ENCODE measurements around the gene ANKRD39. TPM values are rescaled to one million over a fixed set of nuclear protein-coding genes. Genes with fewer than 3 reads are reported as not detected.

Gene ANKRD39
- total RNA-seq, 4 donors from 2014 or later, result 13.3 to 20.4 (median 17.1) TPM

DNA sequence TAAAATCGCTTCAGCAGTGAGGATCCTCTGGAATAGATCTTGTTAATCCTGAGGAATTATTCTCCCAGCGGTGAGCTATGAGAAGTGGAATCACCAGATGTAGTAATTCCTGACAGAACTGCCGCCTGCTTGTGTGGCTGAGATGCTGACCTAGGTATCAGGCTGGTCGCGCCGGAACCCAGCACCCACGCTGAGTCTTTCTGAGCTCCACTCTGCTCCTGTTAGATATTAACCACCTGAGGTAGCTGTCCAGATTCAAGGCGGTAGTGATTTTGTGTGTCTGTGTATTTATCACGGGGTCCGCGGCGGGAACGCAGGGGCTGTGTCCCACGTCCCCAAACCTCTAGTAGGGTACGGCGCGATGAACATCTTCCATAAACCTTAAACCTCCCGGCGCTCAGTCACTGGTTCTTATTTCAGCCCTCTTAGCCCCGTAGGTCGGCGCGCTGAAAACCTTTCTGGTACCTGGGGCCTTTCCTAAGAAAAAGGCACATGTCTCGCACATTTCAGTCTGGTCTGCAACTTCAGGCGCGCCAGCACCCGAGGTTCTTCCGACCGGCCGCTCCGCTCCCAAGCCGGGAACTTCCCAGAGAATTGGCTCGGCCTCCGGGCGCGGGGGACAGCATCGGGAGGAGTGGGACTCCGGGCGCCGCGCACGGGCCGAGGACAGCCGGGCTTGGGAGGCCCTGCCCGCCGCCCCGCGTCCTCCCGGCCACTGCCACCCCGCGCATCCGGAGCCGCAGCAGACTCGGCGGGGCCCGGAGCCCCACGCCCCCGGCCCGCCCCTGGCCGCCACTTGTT lies 42.3 kb downstream of the ANKRD39 start:
- no peak for ATAC-seq
- peaks cover 0 to 25% of the 10 kb centered on the region in 2 donors for H3K36me3 ChIP-seq
- H3K27me3 ChIP-seq, result no peaks in the 10 kb centered on the region
- H3K4me3 ChIP-seq, result peak overlapping the region; percentile 77 to 88
- H3K4me1 ChIP-seq, result peaks cover 4 to 55% (median 35%) of the 10 kb centered on the region in 3 donors
- peak overlapping the region; percentile 71 to 96 (median 96) for H3K27ac ChIP-seq
- WGBS, 2 donors (ENCODE audit: low coverage in 1 of 2), result 1 to 3% methylated on average over 10 to 14 of the region's 60 CpGs
- TF ChIP-seq POLR2A (IDR thresholded peaks at IDR 0.05) (no peak), POLR2AphosphoS5 (IDR thresholded peaks at IDR 0.05) (no peak), EP300 (IDR thresholded peaks at IDR 0.05) (no peak)
- TF ChIP-seq, protein P1, sequence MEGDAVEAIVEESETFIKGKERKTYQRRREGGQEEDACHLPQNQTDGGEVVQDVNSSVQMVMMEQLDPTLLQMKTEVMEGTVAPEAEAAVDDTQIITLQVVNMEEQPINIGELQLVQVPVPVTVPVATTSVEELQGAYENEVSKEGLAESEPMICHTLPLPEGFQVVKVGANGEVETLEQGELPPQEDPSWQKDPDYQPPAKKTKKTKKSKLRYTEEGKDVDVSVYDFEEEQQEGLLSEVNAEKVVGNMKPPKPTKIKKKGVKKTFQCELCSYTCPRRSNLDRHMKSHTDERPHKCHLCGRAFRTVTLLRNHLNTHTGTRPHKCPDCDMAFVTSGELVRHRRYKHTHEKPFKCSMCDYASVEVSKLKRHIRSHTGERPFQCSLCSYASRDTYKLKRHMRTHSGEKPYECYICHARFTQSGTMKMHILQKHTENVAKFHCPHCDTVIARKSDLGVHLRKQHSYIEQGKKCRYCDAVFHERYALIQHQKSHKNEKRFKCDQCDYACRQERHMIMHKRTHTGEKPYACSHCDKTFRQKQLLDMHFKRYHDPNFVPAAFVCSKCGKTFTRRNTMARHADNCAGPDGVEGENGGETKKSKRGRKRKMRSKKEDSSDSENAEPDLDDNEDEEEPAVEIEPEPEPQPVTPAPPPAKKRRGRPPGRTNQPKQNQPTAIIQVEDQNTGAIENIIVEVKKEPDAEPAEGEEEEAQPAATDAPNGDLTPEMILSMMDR (IDR thresholded peaks at IDR 0.05), result peak in 2 of 4 experiments; percentile 5 to 7
- no peaks in the 10 kb centered on the region for H3K9me3 ChIP-seq

- 86 to 88% methylated on average over 2 to 4 of the region's 4 CpGs for WGBS, 2 donors (ENCODE audit: low coverage in 1 of 2)
- no peaks in the 10 kb centered on the region for H3K9me3 ChIP-seq
- no peaks in the 10 kb centered on the region for H3K27me3 ChIP-seq
- peaks cover 4 to 36% (median 19%) of the 10 kb centered on the region in 3 donors for H3K4me1 ChIP-seq
- no peak overlapping the region for H3K27ac ChIP-seq
- no peak overlapping the region for H3K4me3 ChIP-seq
- peaks cover 0 to 34% of the 10 kb centered on the region in 2 donors for H3K36me3 ChIP-seq
- no peak for ATAC-seq
- TF ChIP-seq EP300 (IDR thresholded peaks at IDR 0.05) (no peak), POLR2AphosphoS5 (IDR thresholded peaks at IDR 0.05) (no peak), POLR2A (IDR thresholded peaks at IDR 0.05) (no peak)
- TF ChIP-seq, protein P1 (IDR thresholded peaks at IDR 0.05), result no peak
Observed at GRCh38 chr2:96813656-96814055, 44.2 kb downstream of the ANKRD39 start.

- 0 to 20% methylated on average over 2 to 3 of the region's 3 CpGs for WGBS, 2 donors (ENCODE audit: low coverage in 1 of 2)
- peaks cover 0 to 19% (median 4%) of the 10 kb centered on the region in 3 donors for H3K4me1 ChIP-seq
- H3K4me3 ChIP-seq, result no peak overlapping the region
- ATAC-seq, result peak; percentile 10
- TF ChIP-seq POLR2A (IDR thresholded peaks at IDR 0.05) (no peak), POLR2AphosphoS5 (IDR thresholded peaks at IDR 0.05) (no peak)
- TF ChIP-seq, protein P1 (IDR thresholded peaks at IDR 0.05), result no peak
- peaks cover 0 to 39% of the 10 kb centered on the region in 2 donors for H3K36me3 ChIP-seq
- H3K9me3 ChIP-seq, result no peaks in the 10 kb centered on the region
- no peaks in the 10 kb centered on the region for H3K27me3 ChIP-seq
- H3K27ac ChIP-seq, result peak overlapping the region in 1 of 4 donors; percentile 31
Observed at GRCh38 chr2:96811917-96812316, 45.9 kb downstream of the ANKRD39 start.

DNA sequence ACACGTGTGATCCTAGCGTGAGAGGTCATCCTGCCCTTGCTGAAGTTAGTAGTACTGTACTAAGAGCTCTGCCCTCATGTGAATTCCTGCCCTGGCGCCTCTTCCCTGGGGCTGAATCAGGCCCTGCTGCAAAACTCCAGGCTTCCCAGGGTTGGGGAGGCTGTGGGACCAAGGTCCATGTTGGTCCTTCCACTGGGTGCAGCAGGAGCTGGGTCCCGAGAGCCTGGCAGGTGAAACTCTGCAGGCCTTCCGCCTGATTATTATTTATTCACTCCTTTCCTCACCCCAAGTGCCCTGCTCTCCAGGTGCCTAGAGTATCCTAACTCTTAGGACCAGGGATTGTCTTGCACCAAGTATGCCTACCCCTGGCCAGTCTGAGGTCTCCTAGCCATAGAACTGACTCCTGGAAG lies 47.0 kb downstream of the ANKRD39 start:
- TF ChIP-seq EP300 (IDR thresholded peaks at IDR 0.05) (no peak), POLR2A (IDR thresholded peaks at IDR 0.05) (no peak), POLR2AphosphoS5 (IDR thresholded peaks at IDR 0.05) (no peak)
- TF ChIP-seq, protein P1 (IDR thresholded peaks at IDR 0.05), result no peak
- Histone ChIP-seq H3K27me3 (no peaks in the 10 kb centered on the region), H3K4me3 (no peak overlapping the region), H3K36me3 (peaks cover 0 to 39% of the 10 kb centered on the region in 2 donors), H3K4me1 (peaks cover 0 to 18% (median 4%) of the 10 kb centered on the region in 3 donors), H3K27ac (no peak overlapping the region), H3K9me3 (no peaks in the 10 kb centered on the region)
- WGBS, 2 donors (ENCODE audit: low coverage in 1 of 2), result 85% methylated on average over 2 of the region's 5 CpGs; no CpG with 5 or more reads in 1 of the 2 donors
- no peak for ATAC-seq

Data from gastroesophageal sphincter (tissue), 4 donors.